Kidney epithelial cell (primary cell): ENCODE measurements around the gene CUZD1. TPM values are rescaled to one million over a fixed set of nuclear protein-coding genes. Genes with fewer than 3 reads are reported as not detected.

Source experiments
- DNase-seq: peaks from one replicate; pipeline ENCODE4 v3.0.0-alpha.2; 2010; ENCODE audit warnings: low read depth
- H3K27me3 ChIP-seq: 2 replicates; pipeline ENCODE4 v1.6.0; 2011; ENCODE audit warnings: low read length; ENCODE audit not compliant: control insufficient read depth, insufficient read depth
- H3K36me3 ChIP-seq: 2 replicates; pipeline ENCODE4 v1.5.1; 2011; ENCODE audit warnings: low read length; ENCODE audit not compliant: control insufficient read depth, insufficient read depth
- H3K4me3 ChIP-seq: 2 replicates; pipeline ENCODE4 v1.5.1; 2011; ENCODE audit warnings: low read depth, mild to moderate bottlenecking, control low read depth, low read length
- total RNA-seq: library from RNA; depleted of rRNA; stranded (reverse); fragments of >200 nt; gene quantifications from 2 replicates; pipeline ENCODE4 v1.2.3, GENCODE V29; 2015
- TF ChIP-seq, protein P1 (sequence below): IDR thresholded peaks from 2 replicates; pipeline ENCODE4 v1.5.1; 2011; ENCODE audit warnings: mild to moderate bottlenecking, moderate library complexity, low read length, control low read depth, inconsistent platforms; ENCODE audit not compliant: insufficient read depth, poor library complexity, severe bottlenecking

The CUZD1 gene
- total RNA-seq, 1 donor from 2014 or later = 1.2 TPM

DNA sequence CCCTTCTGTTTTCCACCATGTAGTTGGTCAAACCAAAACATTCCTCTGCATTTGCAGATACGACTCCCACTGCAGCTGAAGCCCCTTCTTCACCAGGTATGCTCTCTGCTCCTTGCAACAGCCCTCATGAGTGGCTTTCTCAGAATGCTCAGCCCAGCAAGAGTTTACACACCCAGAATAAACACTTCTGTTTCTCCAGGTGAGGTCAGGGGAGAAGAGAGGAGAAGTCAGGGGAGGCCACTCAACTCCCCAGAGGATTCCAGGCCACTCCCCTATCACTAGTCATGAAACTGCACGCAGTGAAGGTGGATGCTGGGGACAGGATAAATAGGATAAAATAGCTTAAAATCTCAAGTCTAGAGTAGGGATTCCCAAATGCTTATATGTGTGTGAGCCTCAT, 31.2 kb downstream of the CUZD1 start:
- DNase-seq = no peak
- Histone ChIP-seq H3K4me3 (no peak overlapping the region), H3K27me3 (peaks cover 16% of the 10 kb centered on the region), H3K36me3 (no peaks in the 10 kb centered on the region)
- TF ChIP-seq, protein P1, sequence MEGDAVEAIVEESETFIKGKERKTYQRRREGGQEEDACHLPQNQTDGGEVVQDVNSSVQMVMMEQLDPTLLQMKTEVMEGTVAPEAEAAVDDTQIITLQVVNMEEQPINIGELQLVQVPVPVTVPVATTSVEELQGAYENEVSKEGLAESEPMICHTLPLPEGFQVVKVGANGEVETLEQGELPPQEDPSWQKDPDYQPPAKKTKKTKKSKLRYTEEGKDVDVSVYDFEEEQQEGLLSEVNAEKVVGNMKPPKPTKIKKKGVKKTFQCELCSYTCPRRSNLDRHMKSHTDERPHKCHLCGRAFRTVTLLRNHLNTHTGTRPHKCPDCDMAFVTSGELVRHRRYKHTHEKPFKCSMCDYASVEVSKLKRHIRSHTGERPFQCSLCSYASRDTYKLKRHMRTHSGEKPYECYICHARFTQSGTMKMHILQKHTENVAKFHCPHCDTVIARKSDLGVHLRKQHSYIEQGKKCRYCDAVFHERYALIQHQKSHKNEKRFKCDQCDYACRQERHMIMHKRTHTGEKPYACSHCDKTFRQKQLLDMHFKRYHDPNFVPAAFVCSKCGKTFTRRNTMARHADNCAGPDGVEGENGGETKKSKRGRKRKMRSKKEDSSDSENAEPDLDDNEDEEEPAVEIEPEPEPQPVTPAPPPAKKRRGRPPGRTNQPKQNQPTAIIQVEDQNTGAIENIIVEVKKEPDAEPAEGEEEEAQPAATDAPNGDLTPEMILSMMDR = no peak

DNA sequence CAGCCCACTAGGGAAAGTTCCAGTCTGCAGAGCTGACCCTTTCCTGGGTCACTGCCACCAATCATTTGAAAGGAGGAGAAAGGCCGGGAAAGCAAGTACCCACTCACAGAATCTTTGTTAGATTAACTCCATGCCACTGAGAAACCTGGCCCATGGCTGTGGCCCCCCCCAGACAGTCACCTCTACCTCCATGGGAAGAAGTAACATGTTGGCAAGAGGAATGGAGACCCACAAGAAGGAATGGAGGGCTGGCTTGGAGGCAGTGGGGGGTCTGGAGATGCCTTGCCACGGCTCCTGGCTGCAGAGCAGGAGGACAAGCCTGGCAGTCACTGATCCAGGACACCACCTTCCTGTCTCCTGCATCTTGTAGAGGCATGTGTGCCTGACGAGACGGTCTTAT, 32.9 kb downstream of the CUZD1 start:
- TF ChIP-seq, protein P1 = no peak
- Histone ChIP-seq H3K27me3 (peaks cover under 1% of the 10 kb centered on the region), H3K4me3 (no peak overlapping the region), H3K36me3 (no peaks in the 10 kb centered on the region)
- DNase-seq = no peak

- no peak for DNase-seq
- no peaks in the 10 kb centered on the region for H3K36me3 ChIP-seq
These were observed 43.4 kb downstream of the CUZD1 start for GRCh38 chr10:122802282-122802681.

DNA sequence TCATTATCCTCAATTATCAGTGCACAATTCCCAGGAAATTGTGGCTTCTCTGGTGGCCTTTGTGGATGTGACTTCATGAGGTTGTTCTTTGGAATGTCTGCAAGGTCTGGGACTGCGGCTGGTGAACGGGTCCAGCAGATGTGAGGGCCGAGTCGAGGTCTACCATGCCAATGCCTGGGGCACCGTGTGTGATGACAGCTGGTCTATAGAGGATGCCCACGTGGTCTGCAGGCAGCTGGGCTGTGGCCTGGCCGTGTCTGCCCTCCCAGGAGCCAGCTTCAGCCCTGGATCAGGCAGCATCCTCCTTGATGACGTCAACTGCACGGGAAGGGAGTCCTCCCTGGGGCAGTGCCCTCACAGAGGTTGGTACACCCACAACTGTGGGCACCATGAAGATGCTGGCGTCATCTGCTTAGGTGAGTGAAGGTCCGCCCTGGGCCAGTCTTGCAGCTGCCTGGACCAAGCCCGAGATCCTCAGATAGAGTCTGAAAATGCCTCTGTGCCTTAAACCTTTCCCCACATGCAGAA, 46.9 kb downstream of the CUZD1 start:
- no peaks in the 10 kb centered on the region for H3K27me3 ChIP-seq
- no peak overlapping the region for H3K4me3 ChIP-seq
- no peak for DNase-seq
- TF ChIP-seq, protein P1 = no peak
- no peaks in the 10 kb centered on the region for H3K36me3 ChIP-seq

More at GRCh38 chr10:122802282-122802681, 43.4 kb downstream of the CUZD1 start:
- Histone ChIP-seq H3K27me3 (no peaks in the 10 kb centered on the region), H3K4me3 (no peak overlapping the region)
- TF ChIP-seq, protein P1 = no peak

DNA sequence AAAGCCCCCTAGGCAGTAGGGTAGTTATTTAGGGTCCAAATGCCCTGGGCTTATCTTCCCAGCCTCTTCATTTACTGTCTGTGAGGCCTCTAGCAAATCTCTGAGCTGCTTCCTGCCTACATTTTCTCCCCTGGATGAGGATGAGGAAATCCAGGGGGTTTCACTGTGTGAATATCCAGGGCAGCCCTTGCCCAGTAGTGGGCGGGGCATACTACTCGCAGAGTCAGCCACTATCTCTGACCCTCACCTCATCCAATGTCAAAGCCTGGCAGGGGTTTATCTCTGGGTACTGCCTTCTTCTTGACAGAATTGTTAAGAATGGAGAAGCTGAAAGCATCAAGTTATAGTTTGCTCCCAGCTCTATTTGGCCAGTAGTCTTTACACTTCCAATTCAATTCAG, 48.9 kb downstream of the CUZD1 start:
- Histone ChIP-seq H3K4me3 (no peak overlapping the region), H3K36me3 (no peaks in the 10 kb centered on the region), H3K27me3 (no peaks in the 10 kb centered on the region)
- no peak for DNase-seq
- TF ChIP-seq, protein P1 = no peak

- no peak for DNase-seq
- H3K4me3 ChIP-seq = no peak overlapping the region
- H3K27me3 ChIP-seq = no peaks in the 10 kb centered on the region
- TF ChIP-seq, protein P1 = no peak
- H3K36me3 ChIP-seq = no peaks in the 10 kb centered on the region
These were observed 49.7 kb downstream of the CUZD1 start for GRCh38 chr10:122795924-122796323.
